ENCODE data around the gene MDGA2.

- TF ChIP-seq CTCF (IDR thresholded peaks at IDR 0.05) (no peak), POLR2A (IDR thresholded peaks at IDR 0.05) (no peak)
Observed at GRCh38 chr14:47327336-47327735, 348.1 kb downstream of the MDGA2 start.
